Mesendoderm (in vitro differentiated cells): ENCODE measurements around the gene TEX54. TPM values are rescaled to one million over a fixed set of nuclear protein-coding genes. Genes with fewer than 3 reads are reported as not detected.
A peak's percentile ranks its signal among the peaks of the same experiment; 100 is the strongest.

ENCODE experiments used
- DNase-seq: peaks from one replicate; pipeline ENCODE4 v3.0.0; 2013
- H2AK5ac ChIP-seq: 2 replicates; pipeline ENCODE4 v1.6.1; 2013; ENCODE audit warnings: low read length, inconsistent platforms
- H2BK120ac ChIP-seq: 2 replicates; pipeline ENCODE4 v1.6.1; 2013; ENCODE audit warnings: low read depth, mild to moderate bottlenecking, low read length, moderate library complexity, mixed read lengths
- H2BK15ac ChIP-seq: replicated peaks from 2 replicates; pipeline ENCODE4 v1.6.1; 2013; ENCODE audit warnings: low read depth, mild to moderate bottlenecking, moderate library complexity
- H2BK5ac ChIP-seq: 2 replicates; pipeline ENCODE4 v1.6.1; 2013; ENCODE audit warnings: low read length, inconsistent platforms
- H3K18ac ChIP-seq: 2 replicates; pipeline ENCODE4 v1.6.1; 2013; ENCODE audit warnings: mild to moderate bottlenecking, low read length, mixed read lengths
- H3K23ac ChIP-seq: one replicate; pipeline ENCODE4 v1.6.1; 2013; ENCODE audit warnings: low read length
- H3K27ac ChIP-seq: 2 replicates; pipeline ENCODE4 v1.5.1; 2013; ENCODE audit warnings: low read depth, mild to moderate bottlenecking, inconsistent platforms, low read length, moderate library complexity
- H3K27me3 ChIP-seq: 2 replicates; pipeline ENCODE4 v1.6.1; 2013; ENCODE audit warnings: low read length, control low read depth, mild to moderate bottlenecking, inconsistent platforms; ENCODE audit not compliant: insufficient read depth, poor library complexity
- H3K36me3 ChIP-seq: 2 replicates; pipeline ENCODE4 v1.6.1; 2013; ENCODE audit warnings: low read length, inconsistent platforms; ENCODE audit not compliant: control insufficient read depth, insufficient read depth
- H3K4ac ChIP-seq: one replicate; pipeline ENCODE4 v1.6.1; 2013; ENCODE audit warnings: low read depth, mild to moderate bottlenecking, low read length, moderate library complexity
- H3K4me1 ChIP-seq: 2 replicates; pipeline ENCODE4 v1.6.1; 2013; ENCODE audit warnings: low read depth, low read length, inconsistent platforms; ENCODE audit not compliant: control insufficient read depth
- H3K4me2 ChIP-seq: 2 replicates; pipeline ENCODE4 v1.6.1; 2013; ENCODE audit warnings: low read length
- H3K4me3 ChIP-seq: 2 replicates; pipeline ENCODE4 v1.5.1; 2013; ENCODE audit warnings: mild to moderate bottlenecking, low read length
- H3K56ac ChIP-seq: one replicate; pipeline ENCODE4 v1.6.1; 2013; ENCODE audit warnings: low read length
- H3K79me1 ChIP-seq: 2 replicates; pipeline ENCODE4 v1.6.1; 2013; ENCODE audit warnings: low read length, inconsistent platforms
- H3K79me2 ChIP-seq: 2 replicates; pipeline ENCODE4 v1.6.1; 2013; ENCODE audit warnings: mild to moderate bottlenecking, low read length; ENCODE audit not compliant: control insufficient read depth, insufficient read depth
- H3K9ac ChIP-seq: 2 replicates; pipeline ENCODE4 v1.6.1; 2013; ENCODE audit warnings: low read length, inconsistent platforms
- H4K5ac ChIP-seq: one replicate; pipeline ENCODE4 v1.6.1; 2013; ENCODE audit warnings: low read length
- H4K8ac ChIP-seq: one replicate; pipeline ENCODE4 v1.6.1; 2013; ENCODE audit warnings: low read depth, mild to moderate bottlenecking, control low read depth, low read length, moderate library complexity
- WGBS: extraction: QIAGEN DNeasy Blood & Tissue Kit; methylation state at CpG from one replicate; pipeline ENCODE4 v1.1.7; 2013; ENCODE audit warnings: low lambda C conversion rate, missing lambda C conversion rate; ENCODE audit not compliant: insufficient coverage; ENCODE audit errors: extremely low coverage; 5-methylcytosine and 5-hydroxymethylcytosine counted together
- polyA plus RNA-seq, 2 experiments: library from polyadenylated mRNA; stranded (reverse); fragments of 200-250 nt; gene quantifications; one replicate each; pipeline ENCODE4 v1.2.3, GENCODE V29; 2013

TEX54 gene
- polyA plus RNA-seq (2013, experiment 1 of 2) = not detected
- polyA plus RNA-seq (2013, experiment 2 of 2) = not detected

DNA sequence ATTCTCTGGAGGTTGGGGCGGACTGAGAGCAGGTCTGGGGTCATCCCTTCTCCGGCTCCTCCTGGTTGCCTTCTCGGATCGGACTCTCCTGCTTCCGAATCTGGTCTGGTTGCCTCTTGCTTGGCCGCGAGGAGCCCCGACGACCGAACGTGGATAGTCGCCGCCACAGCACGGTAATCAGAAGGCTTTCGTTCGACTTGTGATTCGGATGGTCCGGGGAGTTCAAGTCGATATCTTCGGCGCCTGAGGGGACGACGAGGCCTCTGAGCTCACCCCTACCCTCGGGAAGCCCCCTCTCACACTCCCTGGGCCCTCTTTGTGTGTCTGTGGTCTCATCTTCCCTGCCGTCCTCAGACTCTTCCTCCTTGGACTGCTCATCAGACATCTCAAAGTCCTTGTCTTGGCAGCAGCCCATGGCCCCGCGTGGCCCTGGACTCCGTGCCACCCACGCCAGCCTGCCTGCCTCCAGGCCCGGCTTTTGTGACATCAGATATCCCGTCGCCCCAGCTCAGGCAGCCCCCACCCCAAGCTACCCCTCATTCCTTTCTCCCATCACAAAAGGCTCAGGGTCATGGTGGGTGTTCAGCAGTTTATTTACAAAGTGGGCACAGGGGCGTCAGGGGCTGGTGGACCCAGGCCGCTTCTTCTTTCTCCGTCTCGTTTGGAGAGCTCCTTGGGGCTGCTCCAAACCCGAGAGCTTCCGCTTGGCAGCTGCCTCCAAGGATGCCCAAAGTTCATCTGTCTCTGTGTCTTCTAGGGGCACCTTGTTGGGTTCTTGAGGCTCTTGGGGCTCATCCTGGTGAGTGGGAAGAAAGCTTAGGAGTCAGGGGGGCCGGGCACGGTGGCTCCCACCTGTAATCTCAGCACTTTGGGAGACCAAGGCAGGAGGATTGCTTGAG lies at the start of gene TEX54:
Gene TEX54 (minus strand): TSS at position 506 of the 899 bp plus-strand sequence.
- no peaks in the 10 kb centered on the region for H3K27me3 ChIP-seq
- H4K8ac ChIP-seq = no peak within 1 kb of the TSS
- H2BK120ac ChIP-seq = peak within 1 kb of the TSS; percentile 63
- H3K4me1 ChIP-seq = no peaks in the 10 kb centered on the region
- H3K79me1 ChIP-seq = peaks cover 14% of the 10 kb centered on the region
- H3K9ac ChIP-seq = peak within 1 kb of the TSS; percentile 92
- H3K36me3 ChIP-seq = peaks cover 8% of the 10 kb centered on the region
- no peak within 1 kb of the TSS for H2BK15ac ChIP-seq
- H3K4me3 ChIP-seq = peak within 1 kb of the TSS; percentile 92
- peaks cover 16% of the 10 kb centered on the region for H3K79me2 ChIP-seq
- H3K23ac ChIP-seq = no peak within 1 kb of the TSS
- H3K27ac ChIP-seq = peak within 1 kb of the TSS; percentile 78
- no CpG with 5 or more reads among the region's 40 CpGs for WGBS
- no peak within 1 kb of the TSS for H2AK5ac ChIP-seq
- H3K4me2 ChIP-seq = peak within 1 kb of the TSS; percentile 63
- H4K5ac ChIP-seq = no peak within 1 kb of the TSS
- no peak for DNase-seq
- peak within 1 kb of the TSS; percentile 97 for H3K56ac ChIP-seq
- H2BK5ac ChIP-seq = no peak within 1 kb of the TSS
- H3K18ac ChIP-seq = peak within 1 kb of the TSS; percentile 82
- peak within 1 kb of the TSS; percentile 66 for H3K4ac ChIP-seq

DNA sequence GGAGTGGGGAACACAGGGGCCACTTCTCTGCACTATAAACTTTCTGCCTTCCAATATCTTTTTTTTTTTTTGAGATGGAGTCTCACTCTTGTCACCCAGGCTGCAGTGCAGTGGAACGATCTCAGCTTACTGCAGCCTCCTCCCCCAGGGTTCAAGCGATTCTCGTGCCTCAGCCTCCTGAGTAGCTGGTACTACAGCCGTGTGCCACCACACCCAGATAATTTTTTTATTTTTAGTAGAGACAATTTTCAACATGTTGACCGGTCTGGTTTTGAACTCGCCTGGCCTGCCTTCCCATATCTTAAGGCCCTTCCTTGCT lies 49.7 kb upstream of the TEX54 start:
- Histone ChIP-seq H3K4me3 (peak overlapping the region; percentile 99), H3K79me2 (peaks cover 60% of the 10 kb centered on the region), H4K5ac (no peak overlapping the region), H2AK5ac (no peak overlapping the region), H3K4me2 (peak overlapping the region; percentile 91), H3K18ac (no peak overlapping the region), H3K36me3 (peaks cover 26% of the 10 kb centered on the region), H3K23ac (no peak overlapping the region), H3K9ac (peak overlapping the region; percentile 100), H3K56ac (peak overlapping the region; percentile 100), H3K79me1 (peaks cover 25% of the 10 kb centered on the region), H2BK15ac (no peak overlapping the region), H3K27ac (no peak overlapping the region), H2BK5ac (no peak overlapping the region), H2BK120ac (no peak overlapping the region), H3K4me1 (peaks cover 10% of the 10 kb centered on the region), H4K8ac (no peak overlapping the region), H3K27me3 (no peaks in the 10 kb centered on the region), H3K4ac (no peak overlapping the region)
- no CpG with 5 or more reads among the region's 6 CpGs for WGBS
- DNase-seq = no peak

DNA sequence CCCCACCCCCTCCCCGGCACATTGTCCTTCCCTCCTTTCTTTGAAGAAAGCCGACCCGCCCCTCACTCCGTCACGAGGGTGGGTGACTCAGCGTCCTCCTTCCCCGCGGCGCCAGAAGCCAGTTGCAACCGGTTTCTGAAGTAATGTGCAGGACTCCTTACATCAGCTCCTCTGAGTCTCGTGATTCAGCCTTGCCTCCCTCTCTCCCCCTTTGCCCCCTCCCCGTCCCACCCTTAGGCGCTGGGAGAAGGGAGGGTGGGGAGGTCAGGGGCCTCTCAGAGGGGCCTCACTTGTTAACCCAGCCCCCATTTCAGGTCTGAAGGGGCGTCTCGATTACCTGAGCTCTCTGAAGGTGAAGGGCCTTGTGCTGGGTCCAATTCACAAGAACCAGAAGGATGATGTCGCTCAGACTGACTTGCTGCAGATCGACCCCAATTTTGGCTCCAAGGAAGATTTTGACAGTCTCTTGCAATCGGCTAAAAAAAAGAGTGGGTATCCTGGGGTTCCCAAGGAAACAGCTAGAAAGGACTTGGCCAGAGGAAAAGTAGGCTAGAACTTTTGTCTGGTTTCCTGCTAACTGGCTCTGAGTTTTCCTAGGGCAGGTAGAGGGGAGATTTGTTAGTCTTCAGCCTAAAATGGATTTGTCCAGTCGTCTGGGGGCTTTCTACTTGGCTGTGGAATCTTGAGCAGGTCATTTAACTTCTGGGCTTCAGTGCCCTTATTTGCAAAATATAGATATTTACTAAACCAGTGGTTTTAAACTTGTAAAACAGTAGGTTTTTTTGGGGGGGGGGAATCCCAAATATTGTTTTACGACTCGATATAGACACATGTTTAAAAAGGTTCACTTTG lies 49.2 kb upstream of the TEX54 start:
- peaks cover 10% of the 10 kb centered on the region for H3K4me1 ChIP-seq
- peak overlapping the region; percentile 82 for H2BK120ac ChIP-seq
- peak overlapping the region; percentile 100 for H3K56ac ChIP-seq
- no peak overlapping the region for H3K23ac ChIP-seq
- H3K9ac ChIP-seq = peak overlapping the region; percentile 100
- H3K79me1 ChIP-seq = peaks cover 25% of the 10 kb centered on the region
- peak overlapping the region; percentile 91 for H3K27ac ChIP-seq
- peaks cover 27% of the 10 kb centered on the region for H3K36me3 ChIP-seq
- peak overlapping the region; percentile 99 for H3K4ac ChIP-seq
- WGBS = no CpG with 5 or more reads among the region's 21 CpGs
- peaks cover 63% of the 10 kb centered on the region for H3K79me2 ChIP-seq
- H2BK15ac ChIP-seq = no peak overlapping the region
- H4K8ac ChIP-seq = no peak overlapping the region
- peak overlapping the region; percentile 87 for H2AK5ac ChIP-seq
- no peaks in the 10 kb centered on the region for H3K27me3 ChIP-seq
- DNase-seq = peak; percentile 99
- peak overlapping the region; percentile 91 for H3K4me2 ChIP-seq
- peak overlapping the region; percentile 81 for H3K18ac ChIP-seq
- peak overlapping the region; percentile 99 for H3K4me3 ChIP-seq
- H2BK5ac ChIP-seq = peak overlapping the region; percentile 89
- peak overlapping the region; percentile 82 for H4K5ac ChIP-seq

DNA sequence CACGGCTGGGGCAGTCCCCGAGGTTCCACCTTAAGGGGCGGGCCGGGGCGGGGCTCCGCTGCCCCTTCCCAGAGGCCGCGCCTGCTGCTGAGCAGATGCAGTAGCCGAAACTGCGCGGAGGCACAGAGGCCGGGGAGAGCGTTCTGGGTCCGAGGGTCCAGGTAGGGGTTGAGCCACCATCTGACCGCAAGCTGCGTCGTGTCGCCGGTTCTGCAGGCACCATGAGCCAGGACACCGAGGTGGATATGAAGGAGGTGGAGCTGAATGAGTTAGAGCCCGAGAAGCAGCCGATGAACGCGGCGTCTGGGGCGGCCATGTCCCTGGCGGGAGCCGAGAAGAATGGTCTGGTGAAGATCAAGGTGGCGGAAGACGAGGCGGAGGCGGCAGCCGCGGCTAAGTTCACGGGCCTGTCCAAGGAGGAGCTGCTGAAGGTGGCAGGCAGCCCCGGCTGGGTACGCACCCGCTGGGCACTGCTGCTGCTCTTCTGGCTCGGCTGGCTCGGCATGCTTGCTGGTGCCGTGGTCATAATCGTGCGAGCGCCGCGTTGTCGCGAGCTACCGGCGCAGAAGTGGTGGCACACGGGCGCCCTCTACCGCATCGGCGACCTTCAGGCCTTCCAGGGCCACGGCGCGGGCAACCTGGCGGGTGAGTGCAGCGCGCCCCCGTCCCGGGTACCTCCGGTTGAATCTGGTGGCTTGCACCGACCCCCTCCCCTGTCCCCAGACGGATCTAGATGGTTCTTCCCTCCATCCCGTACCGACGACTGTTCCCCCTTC lies 48.4 kb upstream of the TEX54 start, which contains the start of gene SLC3A2:
Gene SLC3A2 (plus strand): TSS at position 94 of the 776 bp plus-strand sequence. CDS start 128 bp downstream, at position 222.
- Histone ChIP-seq H3K27ac (peak within 1 kb of the TSS; percentile 91), H2AK5ac (peak within 1 kb of the TSS; percentile 93), H3K23ac (peak within 1 kb of the TSS; percentile 95), H3K4me2 (peak within 1 kb of the TSS; percentile 91), H3K18ac (peak within 1 kb of the TSS; percentile 81), H3K4me1 (peaks cover 10% of the 10 kb centered on the region), H4K8ac (no peak within 1 kb of the TSS), H3K79me1 (peaks cover 21% of the 10 kb centered on the region), H3K56ac (peak within 1 kb of the TSS; percentile 100), H3K4me3 (peak within 1 kb of the TSS; percentile 99), H3K9ac (peak within 1 kb of the TSS; percentile 100), H3K36me3 (peaks cover 23% of the 10 kb centered on the region), H2BK15ac (no peak within 1 kb of the TSS), H2BK120ac (peak within 1 kb of the TSS; percentile 82), H3K4ac (peak within 1 kb of the TSS; percentile 99), H4K5ac (no peak within 1 kb of the TSS), H2BK5ac (peak within 1 kb of the TSS; percentile 95), H3K27me3 (no peaks in the 10 kb centered on the region), H3K79me2 (peaks cover 62% of the 10 kb centered on the region)
- peak; percentile 92 for DNase-seq
- no CpG with 5 or more reads among the region's 69 CpGs for WGBS

DNA sequence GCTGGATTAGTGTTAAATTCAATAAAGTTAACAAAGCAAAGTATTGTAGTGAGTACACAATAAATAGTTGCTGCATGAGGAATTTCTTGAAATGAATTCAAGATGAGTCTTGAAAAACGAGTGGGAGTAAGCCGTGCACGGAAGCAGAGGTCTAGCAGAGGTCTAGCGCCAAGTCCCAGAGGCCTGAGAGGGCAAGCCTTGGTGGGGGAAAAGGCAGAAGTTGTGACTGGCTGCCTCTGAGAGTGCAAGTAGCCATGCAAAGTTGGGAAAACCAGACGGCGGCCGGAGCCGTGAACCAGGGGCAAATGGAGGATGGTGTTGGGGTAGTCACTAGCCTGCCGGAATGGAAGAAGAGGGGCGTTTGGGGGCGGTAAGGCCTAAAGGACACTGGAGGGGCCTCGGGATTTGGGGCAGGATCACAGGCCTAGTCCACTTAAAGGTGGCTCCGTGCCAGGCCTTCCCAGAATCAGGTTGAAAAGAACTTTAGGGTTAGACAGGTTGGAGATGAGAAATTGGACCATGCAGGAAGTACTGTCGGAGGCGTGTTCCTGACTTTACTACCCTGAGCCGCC lies 47.7 kb upstream of the TEX54 start:
- Histone ChIP-seq H3K4ac (peak overlapping the region; percentile 49), H3K56ac (peak overlapping the region; percentile 54), H3K27me3 (no peaks in the 10 kb centered on the region), H3K36me3 (peaks cover 19% of the 10 kb centered on the region), H3K27ac (no peak overlapping the region), H2AK5ac (no peak overlapping the region), H2BK5ac (no peak overlapping the region), H3K4me2 (peak overlapping the region; percentile 15), H3K79me1 (peaks cover 16% of the 10 kb centered on the region), H3K4me1 (peaks cover 10% of the 10 kb centered on the region), H2BK15ac (no peak overlapping the region), H3K9ac (peak overlapping the region; percentile 44), H3K79me2 (peaks cover 62% of the 10 kb centered on the region), H3K23ac (no peak overlapping the region), H4K8ac (no peak overlapping the region), H3K4me3 (no peak overlapping the region), H4K5ac (no peak overlapping the region), H2BK120ac (no peak overlapping the region), H3K18ac (peak overlapping the region; percentile 19)
- WGBS = no CpG with 5 or more reads among the region's 16 CpGs
- DNase-seq = no peak
